NCI-H2227 (cell line): ENCODE measurements around the gene DCUN1D3.
"Not testable (repeated sequence)": the region's sequence is repeated elsewhere in the genome, so short reads cannot be mapped to it uniquely, and the experiment has no call there.

ENCODE experiments used
- DNase-seq: peaks from one replicate; lab custom pipeline; 2025; ENCODE audit not compliant: unreplicated experiment; lab: John Stamatoyannopoulos, UW

Gene DCUN1D3

GRCh38 chr16:20866145-20866772, 33.9 kb downstream of the DCUN1D3 start:
- DNase-seq = no peak

GRCh38 chr16:20865420-20866131, 34.6 kb downstream of the DCUN1D3 start:
- DNase-seq = no peak

DNA sequence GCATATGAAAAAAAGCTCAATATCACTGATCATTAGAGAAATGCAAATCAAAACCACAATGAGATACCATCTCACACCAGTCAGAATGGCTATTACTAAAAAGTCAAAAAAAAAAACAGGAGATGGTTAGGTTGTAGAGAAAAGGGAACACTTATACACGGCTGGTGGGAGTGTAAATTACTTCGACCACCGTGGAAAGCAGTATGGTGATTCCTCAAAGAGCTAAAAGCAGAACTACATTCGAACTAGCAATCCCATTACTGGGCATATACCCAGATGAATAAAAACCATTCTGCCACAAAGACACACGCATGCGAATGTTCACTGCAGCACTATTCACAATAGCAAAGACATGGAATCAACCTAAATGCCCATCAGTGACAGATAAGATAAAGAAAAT, 35.8 kb downstream of the DCUN1D3 start:
- not testable (repeated sequence) for DNase-seq

- DNase-seq = no peak
These were observed 37.8 kb downstream of the DCUN1D3 start for GRCh38 chr16:20862162-20862960.

GRCh38 chr16:20860995-20861394, 39.2 kb downstream of the DCUN1D3 start:
- not testable (repeated sequence) for DNase-seq

DNA sequence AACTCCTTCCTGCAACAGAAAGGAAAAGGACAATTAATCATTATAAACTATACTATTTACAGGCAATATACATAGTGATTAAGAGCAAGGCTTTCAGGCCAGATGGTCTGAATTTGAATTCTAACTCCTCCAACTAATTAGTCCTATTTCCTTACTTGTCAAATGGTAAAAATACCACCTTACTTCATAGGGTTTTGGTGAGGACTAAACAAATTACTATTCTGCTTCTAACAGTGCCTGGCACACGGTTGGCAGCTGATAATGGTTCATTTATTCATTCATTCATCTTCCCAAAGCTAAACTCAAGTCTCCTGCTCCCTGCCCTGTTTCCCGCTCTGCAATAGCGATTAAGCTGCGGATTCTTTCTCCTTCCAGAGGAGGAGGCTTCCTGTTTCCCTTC, 39.8 kb downstream of the DCUN1D3 start:
- DNase-seq = no peak

GRCh38 chr16:20859699-20860098, 40.5 kb downstream of the DCUN1D3 start:
- no peak for DNase-seq

- no peak for DNase-seq
These were observed 40.9 kb downstream of the DCUN1D3 start for GRCh38 chr16:20859229-20859628.

DNA sequence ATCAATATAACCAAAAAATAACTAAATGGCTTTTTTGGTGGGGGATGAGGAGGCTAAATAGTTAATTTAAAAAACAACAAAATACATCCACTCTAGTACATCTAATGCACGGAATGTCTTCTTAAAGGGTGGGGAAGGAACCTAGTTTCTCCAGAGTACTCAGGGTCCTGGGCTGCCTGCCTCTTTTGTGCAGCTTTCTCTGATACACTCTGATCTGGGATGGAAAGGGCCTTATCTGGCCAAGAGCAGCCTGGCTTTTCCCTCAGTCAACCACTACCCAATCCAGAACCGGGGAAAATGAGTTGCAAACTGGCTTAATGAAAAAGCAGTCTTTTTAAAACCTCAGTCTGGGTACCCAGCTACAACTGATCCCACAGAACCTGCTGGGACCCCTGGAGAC, 42.9 kb downstream of the DCUN1D3 start:
- DNase-seq = no peak

DNA sequence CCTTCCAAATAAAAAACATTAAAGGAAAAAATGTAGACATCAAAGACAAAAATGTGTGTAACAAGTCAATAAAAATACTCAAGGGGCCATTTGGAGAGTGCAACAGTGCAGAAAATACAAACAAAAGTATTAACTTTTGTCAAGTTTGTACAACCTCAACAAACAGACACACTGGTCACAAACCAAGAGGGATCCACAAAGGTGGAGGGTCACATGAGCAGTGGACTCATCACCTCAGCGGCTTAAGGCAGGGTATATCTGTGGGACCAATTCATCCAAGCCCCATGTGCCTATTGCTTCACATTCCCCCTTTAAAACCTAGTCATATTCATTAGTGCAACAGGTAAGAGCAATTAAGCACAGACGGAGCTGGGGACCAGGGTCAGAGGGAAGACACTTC, 45.2 kb downstream of the DCUN1D3 start:
- DNase-seq = no peak

- DNase-seq = no peak
These were observed 46.1 kb downstream of the DCUN1D3 start for GRCh38 chr16:20853981-20854620.

DNA sequence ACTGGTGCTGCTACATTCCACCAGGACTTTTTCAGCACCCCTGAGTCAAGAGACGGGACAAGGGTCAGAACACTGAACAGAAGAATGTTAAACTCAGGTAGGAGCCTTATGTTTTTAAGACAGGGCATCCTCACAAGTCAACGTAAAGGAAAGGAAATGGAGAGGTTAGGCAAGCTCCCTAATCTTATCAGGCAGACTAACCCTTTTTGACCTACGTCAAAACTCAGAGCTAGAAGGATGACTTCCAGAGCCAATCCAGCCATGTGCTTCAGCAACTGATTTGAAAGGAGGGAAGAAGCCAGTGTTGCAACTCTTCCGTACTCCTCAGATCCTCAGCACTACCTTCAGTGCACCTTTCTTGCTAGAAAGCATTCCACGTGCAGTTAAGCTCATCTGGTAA, 47.0 kb downstream of the DCUN1D3 start:
- DNase-seq = no peak

DNA sequence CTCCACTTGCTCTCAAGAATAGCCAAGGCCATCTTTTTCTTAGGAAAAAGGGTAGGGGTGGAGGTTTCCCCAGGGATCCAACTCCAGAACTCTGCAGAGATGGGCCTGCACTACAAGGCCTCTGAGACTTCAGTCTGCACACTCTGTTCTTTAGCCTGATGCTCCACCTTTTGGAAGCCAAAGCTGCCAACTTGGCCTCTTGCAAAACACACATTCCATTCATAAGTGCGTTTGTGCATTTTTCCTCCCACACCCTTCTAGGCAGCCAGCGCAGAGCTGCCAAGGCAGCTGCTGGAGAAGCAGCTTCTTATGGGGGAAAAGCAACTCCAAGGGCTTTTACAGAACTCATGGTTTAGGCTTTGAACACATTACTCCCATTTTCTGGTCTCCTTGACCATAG, 48.6 kb downstream of the DCUN1D3 start:
- no peak for DNase-seq

DNA sequence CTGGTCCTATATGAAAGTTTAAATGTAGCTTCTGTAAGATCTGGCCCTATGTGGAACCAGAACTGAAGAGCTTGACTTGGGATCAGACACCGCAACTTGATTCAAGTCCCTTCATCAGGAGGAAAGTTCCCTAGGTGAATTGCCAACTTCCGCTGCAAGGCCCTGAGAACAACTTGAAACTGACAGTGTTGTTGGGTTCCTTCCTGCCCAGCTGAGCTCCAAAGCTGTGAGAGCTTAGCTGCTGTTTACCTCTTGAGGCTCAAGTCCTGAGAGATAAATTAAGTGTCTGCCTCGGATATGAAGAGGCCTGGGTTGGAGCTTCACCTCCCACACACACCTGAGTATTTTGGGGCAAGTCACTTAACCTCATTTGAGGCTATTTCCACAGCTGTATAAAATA, 49.2 kb downstream of the DCUN1D3 start:
- DNase-seq = no peak

DNA sequence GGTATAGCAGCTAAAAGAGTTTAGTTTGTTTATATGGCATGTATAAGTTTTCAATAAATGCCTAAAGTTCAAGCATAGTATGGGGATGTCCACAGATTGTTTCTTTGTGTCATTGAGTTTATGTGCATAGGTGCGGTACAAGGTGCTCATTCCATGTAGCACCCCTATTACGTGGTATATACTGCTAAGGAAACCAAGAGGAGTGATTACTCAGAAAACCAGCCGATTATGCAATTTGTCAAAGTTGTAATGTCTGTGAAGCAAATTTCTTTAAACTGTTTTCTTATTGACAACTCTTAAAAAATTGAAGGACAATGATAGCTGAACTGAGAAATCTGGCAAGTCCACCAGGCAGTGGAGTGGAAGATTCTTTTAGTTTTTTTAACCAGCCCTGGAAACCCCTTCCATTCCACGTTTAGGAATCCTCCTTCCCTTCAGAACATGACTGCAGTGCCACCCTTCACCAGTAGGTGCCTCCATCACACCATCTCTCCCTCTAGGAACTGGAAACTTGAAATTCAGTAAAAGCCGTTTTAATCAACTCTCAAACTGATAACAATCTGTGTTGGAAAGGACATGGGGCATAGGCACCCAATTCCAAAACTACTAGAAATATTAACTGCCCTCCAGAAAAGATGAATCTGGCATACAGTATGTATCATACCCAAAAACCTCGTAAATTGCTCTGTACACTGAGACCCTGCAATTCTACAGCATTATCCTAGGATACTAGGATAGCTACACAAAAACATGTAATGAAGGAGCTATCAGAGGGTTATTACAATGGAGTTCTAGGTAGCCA, 50.4 kb downstream of the DCUN1D3 start:
- peak; percentile 81 for DNase-seq

GRCh38 chr16:20847550-20847949, 52.6 kb downstream of the DCUN1D3 start:
- no peak for DNase-seq

- no peak for DNase-seq
These were observed 53.6 kb downstream of the DCUN1D3 start for GRCh38 chr16:20846551-20846950.

GRCh38 chr16:20846030-20846429, 54.1 kb downstream of the DCUN1D3 start:
- DNase-seq = no peak

DNA sequence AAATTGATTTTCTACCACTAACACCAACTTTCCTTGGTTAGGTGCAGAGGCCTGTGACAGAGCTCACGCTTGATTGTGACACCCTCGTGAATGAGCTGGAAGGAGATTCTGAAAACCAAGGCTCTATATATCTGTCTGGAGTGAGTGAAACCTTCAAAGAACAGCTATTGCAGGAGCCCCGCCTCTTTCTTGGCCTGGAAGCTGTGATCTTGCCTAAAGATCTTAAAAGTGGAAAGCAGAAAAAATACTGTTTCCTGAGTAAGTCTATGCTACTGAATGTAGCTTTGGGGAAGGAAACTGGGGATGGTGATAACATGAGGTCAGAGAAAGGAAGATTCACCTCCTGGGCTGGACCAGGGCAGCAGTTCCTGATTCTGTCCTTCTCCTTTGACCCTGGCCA, 55.6 kb downstream of the DCUN1D3 start:
- DNase-seq = no peak

DNA sequence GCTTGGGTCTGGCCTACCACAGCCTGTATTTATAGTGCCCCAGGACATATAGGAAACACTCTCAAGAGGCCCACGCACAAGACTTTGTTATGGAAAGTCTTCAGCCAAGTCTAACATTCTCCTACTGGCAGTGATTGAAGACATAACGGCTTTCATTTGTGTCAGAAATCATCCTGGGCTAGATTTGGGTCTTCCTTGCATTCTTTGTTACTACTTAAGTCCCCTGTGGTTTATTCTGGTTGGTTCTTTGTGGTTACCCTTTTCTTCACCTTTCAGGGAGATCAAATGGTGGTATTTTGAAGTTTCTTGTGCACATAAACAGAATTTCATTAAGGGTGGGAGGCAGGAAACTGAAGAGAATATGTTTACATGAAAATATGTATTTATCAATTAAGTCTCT, 56.1 kb downstream of the DCUN1D3 start:
- no peak for DNase-seq

DNA sequence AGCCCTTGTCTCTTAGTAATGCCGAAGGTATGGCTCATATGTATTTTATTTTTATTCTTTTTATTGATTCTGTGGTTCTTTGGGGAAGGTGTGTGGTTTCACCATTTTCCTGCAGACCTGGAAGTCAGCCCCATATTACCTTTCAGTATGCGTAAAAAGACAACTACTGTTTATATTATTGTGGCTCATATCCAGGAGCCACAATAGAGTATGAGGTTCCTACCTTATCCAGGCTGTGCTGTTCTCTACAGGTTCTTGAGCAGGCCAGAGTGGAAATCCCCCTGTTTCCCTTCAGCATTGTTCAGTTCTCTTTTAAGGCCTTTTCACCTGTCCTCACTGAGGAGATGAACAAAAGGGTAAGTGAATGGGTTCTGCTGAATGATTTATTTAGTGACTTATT, 60.7 kb downstream of the DCUN1D3 start:
- no peak for DNase-seq
